ENCODE results near the gene DYNC2H1. TPM values are rescaled to one million over a fixed set of nuclear protein-coding genes. Genes with fewer than 3 reads are reported as not detected.

DYNC2H1 gene
- 3.4 TPM for polyA plus RNA-seq (2012; ENCODE audit: insufficient read depth, insufficient read length)

- peak; percentile 85 for DNase-seq (ENCODE audit: low read depth, low spot score)
- peak within 1 kb of the TSS; percentile 86 for H3K4me3 ChIP-seq (ENCODE audit: low read length)
Measured at GRCh38 chr11:103108933-103109817, at the start of gene DYNC2H1. TSS of gene DYNC2H1 (plus strand) at chr11:103109426. CDS start at chr11:103109575, 149 bp downstream.

GRCh38 chr11:103061656-103062055, 47.6 kb upstream of the DYNC2H1 start:
- no peak overlapping the region for H3K4me3 ChIP-seq (ENCODE audit: low read length)
- DNase-seq (ENCODE audit: low read depth, low spot score), result no peak

GRCh38 chr11:103067118-103067517, 42.1 kb upstream of the DYNC2H1 start:
- no peak overlapping the region for H3K4me3 ChIP-seq (ENCODE audit: low read length)
- DNase-seq (ENCODE audit: low read depth, low spot score), result no peak

GRCh38 chr11:103069367-103069766, 39.9 kb upstream of the DYNC2H1 start:
- H3K4me3 ChIP-seq (ENCODE audit: low read length), result no peak overlapping the region
- DNase-seq (ENCODE audit: low read depth, low spot score), result no peak

GRCh38 chr11:103070142-103070541, 39.1 kb upstream of the DYNC2H1 start:
- DNase-seq (ENCODE audit: low read depth, low spot score), result no peak
- H3K4me3 ChIP-seq (ENCODE audit: low read length), result no peak overlapping the region

- no peak for DNase-seq (ENCODE audit: low read depth, low spot score)
- H3K4me3 ChIP-seq (ENCODE audit: low read length), result no peak overlapping the region
Measured at GRCh38 chr11:103071008-103071407, 38.2 kb upstream of the DYNC2H1 start.

- no peak for DNase-seq (ENCODE audit: low read depth, low spot score)
- no peak overlapping the region for H3K4me3 ChIP-seq (ENCODE audit: low read length)
Measured at GRCh38 chr11:103076361-103076760, 32.9 kb upstream of the DYNC2H1 start.

GRCh38 chr11:103077554-103077953, 31.7 kb upstream of the DYNC2H1 start:
- DNase-seq (ENCODE audit: low read depth, low spot score), result no peak
- H3K4me3 ChIP-seq (ENCODE audit: low read length), result no peak overlapping the region

- no peak overlapping the region for H3K4me3 ChIP-seq (ENCODE audit: low read length)
- no peak for DNase-seq (ENCODE audit: low read depth, low spot score)
Measured at GRCh38 chr11:103078710-103079109, 30.5 kb upstream of the DYNC2H1 start.

- no peak for DNase-seq (ENCODE audit: low read depth, low spot score)
- H3K4me3 ChIP-seq (ENCODE audit: low read length), result no peak overlapping the region
Measured at GRCh38 chr11:103079833-103080232, 29.4 kb upstream of the DYNC2H1 start.

- H3K4me3 ChIP-seq (ENCODE audit: low read length), result no peak overlapping the region
- no peak for DNase-seq (ENCODE audit: low read depth, low spot score)
Measured at GRCh38 chr11:103085758-103086365, 23.4 kb upstream of the DYNC2H1 start.

- H3K4me3 ChIP-seq (ENCODE audit: low read length), result no peak overlapping the region
- no peak for DNase-seq (ENCODE audit: low read depth, low spot score)
Measured at GRCh38 chr11:103086461-103086860, 22.8 kb upstream of the DYNC2H1 start.

GRCh38 chr11:103091064-103091800, 18.0 kb upstream of the DYNC2H1 start:
- DNase-seq (ENCODE audit: low read depth, low spot score), result peak; percentile 54
- H3K4me3 ChIP-seq (ENCODE audit: low read length), result peak overlapping the region; percentile 88

GRCh38 chr11:103091801-103092524, 17.3 kb upstream of the DYNC2H1 start, which contains the start of gene DCUN1D5:
TSS of gene DCUN1D5 (minus strand) at chr11:103092160. CDS start at chr11:103091872, 288 bp downstream.
- peak; percentile 88 for DNase-seq (ENCODE audit: low read depth, low spot score)
- H3K4me3 ChIP-seq (ENCODE audit: low read length), result peak within 1 kb of the TSS; percentile 88

GRCh38 chr11:103097279-103097678, 11.9 kb upstream of the DYNC2H1 start:
- no peak overlapping the region for H3K4me3 ChIP-seq (ENCODE audit: low read length)
- DNase-seq (ENCODE audit: low read depth, low spot score), result no peak

- DNase-seq (ENCODE audit: low read depth, low spot score), result no peak
- H3K4me3 ChIP-seq (ENCODE audit: low read length), result peak overlapping the region; percentile 86
Measured at GRCh38 chr11:103109818-103110388, 677 bp downstream of the DYNC2H1 start.

GRCh38 chr11:103110391-103110790, 1.2 kb downstream of the DYNC2H1 start:
- H3K4me3 ChIP-seq (ENCODE audit: low read length), result peak overlapping the region; percentile 86; the same call in 1 of the 2 replicates
- peak; percentile 21 for DNase-seq (ENCODE audit: low read depth, low spot score)

- no peak overlapping the region for H3K4me3 ChIP-seq (ENCODE audit: low read length)
- DNase-seq (ENCODE audit: low read depth, low spot score), result no peak
Measured at GRCh38 chr11:103111400-103111799, 2.2 kb downstream of the DYNC2H1 start.

- no peak for DNase-seq (ENCODE audit: low read depth, low spot score)
- H3K4me3 ChIP-seq (ENCODE audit: low read length), result no peak overlapping the region
Measured at GRCh38 chr11:103112364-103112763, 3.1 kb downstream of the DYNC2H1 start.

All from Jurkat, Clone E6-1 (cell line).